ENCODE data around the gene LSR. TPM values are rescaled to one million over a fixed set of nuclear protein-coding genes. Genes with fewer than 3 reads are reported as not detected.

The LSR gene
- total and polyA plus RNA-seq, 2 of the 4 experiments (the other 2 are of a cell fraction), result 0.18 to 0.44 TPM

GRCh38 chr19:35269438-35270117 lies 20.8 kb downstream of the LSR start (continued):
- TF ChIP-seq ELK1 (IDR thresholded peaks at IDR 0.05; ENCODE audit: borderline replicate concordance, low read depth, low read length), result no peak
- TF ChIP-seq FOS (IDR thresholded peaks at IDR 0.05; ENCODE audit: low read depth, low read length), result no peak

- no peaks in the 10 kb centered on the region; the same call in 1 of the 2 replicates for H3K9me1 ChIP-seq (ENCODE audit: insufficient read depth, low read length)
- no peak overlapping the region for H3K18ac ChIP-seq (ENCODE audit: low read depth, low read length)
- no peak overlapping the region for H3K27ac ChIP-seq (ENCODE audit: insufficient read depth, low read length)
- dilution Hi-C loops (cut with HindIII; ENCODE audit: low sequenced_read_pairs, unreplicated experiment), result no loop called here
- H2BK120ac ChIP-seq (ENCODE audit: low read depth, low read length), result no peak overlapping the region
- H3K4me2 ChIP-seq (ENCODE audit: low read depth, low read length), result no peak overlapping the region
- H2AK9ac ChIP-seq (replicated peaks; ENCODE audit: low read depth, low read length, poor library complexity), result peak overlapping the region; percentile 63
- in situ Hi-C loops (cut with MboI; ENCODE audit: low sequenced_read_pairs), result no loop called here
- H3K4me3 ChIP-seq (ENCODE audit: insufficient read depth, low read depth, low read length), result no peak overlapping the region
- H3K27me3 ChIP-seq (ENCODE audit: control insufficient read depth, insufficient read depth, low read length), result no peaks in the 10 kb centered on the region
- peaks cover 14 to 45% of the 10 kb centered on the region in 2 experiments for H3K79me1 ChIP-seq (ENCODE audit: low read depth in 1 of 2, low read length in 2 of 2)
- H3K9ac ChIP-seq (ENCODE audit: low read depth, low read length), result no peak overlapping the region
- H3K36me3 ChIP-seq (ENCODE audit: control insufficient read depth, insufficient read depth, low read length), result peaks cover 40% of the 10 kb centered on the region
- peaks cover 7% of the 10 kb centered on the region for H3K4me1 ChIP-seq (ENCODE audit: control insufficient read depth, insufficient read depth, low read length)
- no peak overlapping the region for H4K8ac ChIP-seq (ENCODE audit: low read depth in 2 of 2, low read length in 2 of 2)
- no peak overlapping the region for H2AK5ac ChIP-seq (ENCODE audit: low read depth, low read length)
- H4K20me1 ChIP-seq (ENCODE audit: insufficient read depth, low read length), result no peaks in the 10 kb centered on the region
- no peak overlapping the region for H4K91ac ChIP-seq (ENCODE audit: insufficient read depth, low read depth, low read length)
- intact Hi-C loops (cut with micrococcal nuclease), result no loop called here
- no peak for ATAC-seq (ENCODE audit: low read depth)
- H2BK15ac ChIP-seq (ENCODE audit: low read depth, low read length), result no peak overlapping the region
- POLR2A ChIA-PET (ENCODE audit: unreplicated experiment), result no interaction called here
- no CpG with 5 or more reads among the region's 16 CpGs for WGBS, 2 experiments (ENCODE audit: extremely low coverage in 2 of 2, insufficient read length in 1 of 2)
- H3K56ac ChIP-seq (ENCODE audit: extremely low read depth, insufficient read depth, low read length), result no peak overlapping the region
- no peak overlapping the region for H4K5ac ChIP-seq (ENCODE audit: low read depth, low read length)
- no peak overlapping the region for H3K14ac ChIP-seq (replicated peaks; ENCODE audit: low read depth, low read length)
- H2AFZ ChIP-seq (replicated peaks; ENCODE audit: low read length, poor library complexity), result no peak overlapping the region
- no peak for DNase-seq
- BruUV-seq (replicated peaks), result no TSS peak
- H2BK20ac ChIP-seq (ENCODE audit: low read depth, low read length), result no peak overlapping the region
- no peaks in the 10 kb centered on the region for H3K9me3 ChIP-seq (ENCODE audit: control insufficient read depth, insufficient read depth, low read length)
- CTCF ChIA-PET, result interaction anchor here (1.3 kb wide), 1 partner anchor 116 kb away, joined by 3 read pairs; no protein-coding TSS in a partner anchor
- no peak overlapping the region for H3K23ac ChIP-seq (ENCODE audit: low read depth, low read length)
- no peak overlapping the region for H2BK5ac ChIP-seq (ENCODE audit: low read depth, low read length, poor library complexity, severe bottlenecking)
- H3K4ac ChIP-seq (ENCODE audit: low read depth, low read length), result no peak overlapping the region
- no peak for TF ChIP-seq RAD21 (IDR thresholded peaks at IDR 0.05; ENCODE audit: low read length)
- no peak for TF ChIP-seq BHLHE40 (IDR thresholded peaks at IDR 0.05; ENCODE audit: low read depth, low read length)
- no peak for TF ChIP-seq ELK1 (IDR thresholded peaks at IDR 0.05; ENCODE audit: borderline replicate concordance, low read depth, low read length)
- TF ChIP-seq CHD1 (IDR thresholded peaks at IDR 0.05; ENCODE audit: low read depth, low read length), result no peak
- no peak for TF ChIP-seq MAZ (IDR thresholded peaks at IDR 0.05; ENCODE audit: borderline replicate concordance, low read depth, low read length)
- no peak for TF ChIP-seq CEBPB (IDR thresholded peaks at IDR 0.05; ENCODE audit: low read depth, low read length)
- TF ChIP-seq MXI1 (IDR thresholded peaks at IDR 0.05; ENCODE audit: borderline replicate concordance, low read depth, low read length), result no peak
- TF ChIP-seq NFE2L2 (IDR thresholded peaks at IDR 0.05; ENCODE audit: low read depth, low read length), result no peak
- TF ChIP-seq POLR2A (IDR thresholded peaks at IDR 0.05; ENCODE audit: low read depth, low read length), result no peak
- no peak for TF ChIP-seq FOS (IDR thresholded peaks at IDR 0.05; ENCODE audit: low read depth, low read length)
- no peak for TF ChIP-seq MAFK (IDR thresholded peaks at IDR 0.05; ENCODE audit: low read depth, low read length)
- no peak for TF ChIP-seq USF2 (IDR thresholded peaks at IDR 0.05; ENCODE audit: low read depth, low read length)
- TF ChIP-seq RCOR1 (IDR thresholded peaks at IDR 0.05; ENCODE audit: insufficient replicate concordance, low read length), result no peak
- no peak for TF ChIP-seq RFX5 (IDR thresholded peaks at IDR 0.05; ENCODE audit: low read depth, low read length)
These were observed 21.6 kb downstream of the LSR start for GRCh38 chr19:35270381-35270811.

Measured in IMR-90 (cell line).